GM04504 (cell line): Measurements from ENCODE around the gene KIAA1217.
"Not testable (repeated sequence)": the region's sequence is repeated elsewhere in the genome, so short reads cannot be mapped to it uniquely, and the experiment has no call there.

Experiments used
- DNase-seq: peaks from one replicate; pipeline ENCODE4 v3.0.0-alpha.2; 2012; ENCODE audit warnings: low read depth

Gene KIAA1217

DNA sequence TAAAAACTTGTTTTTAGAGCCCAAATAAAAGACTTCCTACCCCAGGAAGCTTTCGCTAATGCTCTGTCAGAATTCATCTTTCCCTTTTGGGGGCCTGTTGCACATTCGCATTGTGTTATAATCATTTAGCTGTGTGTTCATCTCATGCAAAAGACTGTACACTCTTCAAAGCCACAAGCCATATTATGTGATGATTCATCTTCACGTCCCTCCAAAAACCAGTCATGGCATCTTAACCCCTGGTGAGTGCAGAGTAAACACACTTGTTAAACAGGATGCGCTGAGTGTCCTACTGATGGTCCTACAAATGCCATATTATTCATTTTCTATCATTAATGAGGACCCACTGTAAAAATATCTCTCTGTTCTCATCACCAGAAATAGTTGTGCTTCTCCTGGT, 235.4 kb downstream of the KIAA1217 start:
- DNase-seq: peak; percentile 80

GRCh38 chr10:24445958-24446357, 237.0 kb downstream of the KIAA1217 start:
- not testable (repeated sequence) for DNase-seq

- peak; percentile 90 for DNase-seq
Measured at GRCh38 chr10:24446739-24447138, 237.8 kb downstream of the KIAA1217 start.

DNA sequence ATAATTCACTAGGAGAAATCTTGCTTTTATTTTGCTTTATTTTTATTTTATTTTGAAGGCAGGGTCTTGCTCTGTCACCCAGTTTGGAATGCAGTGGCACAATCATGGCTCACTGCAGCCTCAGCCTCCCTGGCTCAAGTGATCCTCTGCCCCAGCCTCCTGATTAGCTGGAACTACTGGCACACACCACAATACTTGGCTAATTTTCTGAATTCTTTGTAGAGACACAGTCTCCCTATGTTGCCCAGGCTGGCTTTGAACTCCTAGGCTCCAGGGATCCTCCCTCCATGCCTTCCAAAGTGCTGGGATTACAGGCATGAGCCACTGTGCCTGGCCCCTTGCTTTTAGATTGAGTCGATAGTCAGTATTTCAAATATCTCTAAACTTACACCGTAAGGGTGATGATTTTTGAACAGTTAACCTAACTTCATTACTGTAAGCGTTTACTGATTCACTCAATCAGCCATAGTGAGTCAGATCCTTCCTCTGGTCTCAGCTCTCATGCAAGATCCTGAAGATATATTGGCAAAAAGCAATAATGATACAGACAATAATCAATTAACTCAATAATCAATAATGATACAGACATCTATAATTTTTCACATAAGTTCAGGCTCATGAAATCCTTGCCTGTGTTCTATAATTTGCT, 239.5 kb downstream of the KIAA1217 start:
- DNase-seq: no peak

DNA sequence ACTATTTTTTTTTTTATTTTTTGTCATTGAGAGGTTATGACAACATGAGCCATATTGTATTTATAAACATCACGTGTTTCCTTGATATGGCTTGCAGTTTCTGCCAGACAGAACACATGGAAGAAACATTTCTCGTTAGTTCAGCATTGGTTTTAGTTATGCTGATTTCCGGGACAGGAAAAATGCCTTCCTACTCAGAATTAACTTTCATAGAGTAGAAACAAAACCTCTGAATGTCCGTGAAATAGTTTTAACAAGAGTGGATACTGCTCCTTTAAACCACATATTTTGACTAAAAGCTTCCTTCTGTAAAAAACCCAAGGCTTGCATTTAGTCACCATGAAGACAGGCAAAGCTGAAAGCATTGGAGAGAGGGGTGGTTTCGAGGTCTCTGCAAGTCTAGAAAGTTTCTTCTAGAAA, 240.4 kb downstream of the KIAA1217 start:
- DNase-seq: no peak

DNA sequence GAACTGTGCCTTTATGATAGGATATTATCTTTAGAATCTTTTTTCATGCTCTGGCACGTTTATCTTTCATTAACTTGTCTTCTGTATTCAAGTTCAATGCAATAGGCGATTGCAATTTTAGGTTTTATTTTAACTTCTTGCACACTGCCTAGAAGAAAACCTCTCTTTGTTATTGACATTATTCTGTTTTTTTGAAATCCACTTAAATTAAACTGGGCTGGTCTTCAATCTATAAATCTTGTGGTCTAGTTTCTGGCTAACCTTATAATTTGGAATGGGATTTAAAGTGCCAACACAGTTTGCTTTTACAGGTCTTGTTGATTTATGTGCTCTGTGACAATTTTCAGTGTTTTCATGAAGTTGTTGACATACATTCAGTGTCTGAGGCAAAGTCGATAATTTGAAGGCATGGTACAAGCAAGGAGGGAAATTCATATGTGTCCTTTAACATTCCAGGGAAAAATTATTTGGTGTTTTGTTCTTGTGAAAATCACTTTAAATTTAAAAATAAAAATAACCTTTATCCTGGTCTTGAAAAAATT, 240.9 kb downstream of the KIAA1217 start:
- no peak for DNase-seq

- DNase-seq: no peak
Measured at GRCh38 chr10:24451325-24451820, 242.4 kb downstream of the KIAA1217 start.

DNA sequence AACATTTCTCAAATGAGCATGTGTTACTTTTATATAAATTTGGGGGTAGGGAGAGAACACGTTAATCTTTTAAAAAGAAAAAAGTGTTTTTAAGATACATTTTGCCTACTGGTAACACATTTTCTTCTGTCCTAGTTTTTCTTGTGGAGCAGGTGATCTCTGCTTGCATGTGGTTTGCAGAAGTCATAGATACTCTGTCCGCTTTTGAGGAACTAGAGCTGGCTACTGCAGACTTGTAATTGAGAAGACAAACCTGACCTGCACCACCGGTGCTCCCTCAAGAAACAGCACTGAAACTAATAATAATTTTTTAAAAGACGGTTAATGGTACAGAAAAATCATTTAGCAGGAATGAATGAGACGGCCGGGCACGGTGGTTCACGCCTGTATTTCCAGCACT, 243.1 kb downstream of the KIAA1217 start:
- DNase-seq: no peak

DNA sequence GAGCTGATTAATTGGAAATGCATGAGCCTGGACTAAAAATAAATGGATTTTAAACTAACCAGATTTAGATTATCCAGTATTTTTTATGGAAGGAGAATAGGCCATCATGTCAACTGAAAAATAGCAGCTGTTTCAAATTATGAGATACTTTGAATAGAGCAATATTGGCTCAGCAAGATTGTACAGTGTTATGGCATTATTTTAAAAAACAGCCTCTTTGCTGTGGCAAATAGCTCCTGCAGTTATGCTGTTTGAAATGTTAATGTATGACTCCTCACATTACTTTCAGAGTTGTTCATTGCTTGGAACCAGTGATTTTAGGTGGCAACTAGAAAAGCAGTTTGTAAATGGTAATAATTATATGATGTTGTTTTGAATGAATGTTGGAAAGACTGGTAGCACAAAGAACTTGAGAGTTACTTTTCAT, 244.5 kb downstream of the KIAA1217 start:
- peak; percentile 49 for DNase-seq

GRCh38 chr10:24453973-24454372, 245.0 kb downstream of the KIAA1217 start:
- DNase-seq: no peak

DNA sequence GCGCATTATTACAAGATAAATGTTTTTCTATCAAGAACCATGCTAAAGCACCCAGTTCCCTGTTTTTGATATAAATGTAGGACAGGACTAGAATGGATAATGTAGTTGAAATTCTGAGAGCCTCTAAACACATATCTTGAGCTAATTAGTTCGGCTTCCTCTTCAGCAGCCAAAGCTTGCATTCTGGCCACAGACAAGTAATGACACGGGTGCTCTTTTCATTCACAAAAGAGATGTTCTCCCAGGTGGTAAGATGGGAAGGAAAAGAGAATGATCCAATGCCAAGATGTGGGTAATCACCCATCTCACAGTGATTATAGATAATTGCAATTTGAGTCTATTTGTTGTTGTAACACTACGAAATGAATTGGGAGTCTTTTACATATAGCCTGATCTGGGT, 246.5 kb downstream of the KIAA1217 start:
- no peak for DNase-seq

- DNase-seq: peak; percentile 84
Measured at GRCh38 chr10:24456322-24456721, 247.4 kb downstream of the KIAA1217 start.

DNA sequence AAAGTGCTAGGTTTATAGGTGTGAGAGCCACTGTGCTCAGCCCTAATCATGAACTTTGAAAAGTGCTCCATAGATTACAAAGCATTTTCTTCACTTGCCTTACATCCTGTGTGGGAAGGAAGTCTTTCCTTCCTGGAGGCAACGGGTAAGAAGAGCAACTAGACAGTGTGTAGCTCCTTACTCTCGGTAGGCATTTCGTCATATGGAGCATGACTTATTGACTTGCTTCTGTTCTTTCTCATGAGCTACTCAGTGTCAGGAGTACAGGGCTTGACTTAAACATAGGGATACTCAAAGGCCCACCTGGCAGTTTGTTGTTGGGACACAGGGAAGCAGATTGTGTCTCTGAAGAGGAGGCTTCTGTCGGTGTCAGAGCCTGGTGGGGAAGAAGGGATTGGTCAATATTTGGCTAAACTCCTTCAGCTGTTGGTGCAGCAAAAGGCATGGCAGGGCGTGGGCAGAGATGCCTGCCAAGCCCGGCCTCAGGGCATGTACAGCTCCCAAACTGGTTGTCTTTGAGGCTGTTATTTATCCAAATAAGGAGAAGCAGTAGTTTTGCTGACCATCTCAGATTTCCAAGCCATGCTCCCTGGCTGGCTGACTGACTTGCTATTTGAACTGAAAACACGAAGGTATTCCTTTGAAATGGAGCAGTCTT, 248.9 kb downstream of the KIAA1217 start:
- DNase-seq: no peak

DNA sequence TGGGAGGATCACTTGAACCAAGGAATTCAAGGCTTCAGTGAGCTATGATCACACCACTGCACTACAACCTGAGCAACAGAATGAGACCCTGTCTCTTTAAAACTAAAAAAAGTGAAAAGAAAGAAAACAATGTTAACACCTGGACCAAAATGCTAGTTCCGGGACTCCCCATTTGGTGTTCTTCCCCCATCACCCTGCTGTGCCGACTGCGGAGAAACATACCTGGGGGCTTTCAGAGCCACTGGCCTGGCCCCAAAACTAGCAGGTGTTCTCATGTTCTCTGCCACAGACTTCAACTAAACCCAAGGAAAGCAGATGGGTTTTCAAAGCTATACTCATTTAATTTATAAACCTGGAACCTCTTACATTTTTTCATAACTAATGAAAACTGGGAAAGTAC, 250.9 kb downstream of the KIAA1217 start:
- no peak for DNase-seq

DNA sequence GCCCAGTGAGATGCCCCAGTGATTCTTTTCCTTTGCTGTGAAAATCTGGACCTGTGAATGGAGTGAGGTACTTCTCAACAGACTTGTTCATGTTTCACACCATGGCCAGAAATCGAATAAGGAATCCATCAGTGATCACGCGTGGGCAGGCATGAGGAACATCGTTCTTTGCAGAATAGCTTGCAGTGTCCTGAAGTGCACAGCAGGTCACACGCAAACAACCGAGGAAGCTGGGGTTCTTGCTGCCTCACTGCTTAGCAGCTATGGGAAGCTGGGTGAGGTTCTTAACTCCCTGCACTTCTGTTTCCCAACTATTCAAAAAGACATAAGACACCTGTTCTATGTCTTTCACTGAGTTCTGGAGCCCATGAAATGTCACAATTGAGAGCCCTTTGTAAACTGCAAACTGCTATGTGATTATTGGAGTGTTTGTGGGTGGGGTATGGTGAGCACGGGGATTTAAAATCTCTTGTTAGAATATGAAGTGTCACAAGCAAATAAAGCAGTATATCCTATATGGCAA, 253.4 kb downstream of the KIAA1217 start:
- DNase-seq: no peak

- DNase-seq: no peak
Measured at GRCh38 chr10:24462889-24463552, 254.1 kb downstream of the KIAA1217 start.

- DNase-seq: peak; percentile 96
Measured at GRCh38 chr10:24463611-24464426, 254.9 kb downstream of the KIAA1217 start.

GRCh38 chr10:24465124-24465874, 256.4 kb downstream of the KIAA1217 start:
- peak; percentile 85 for DNase-seq

DNA sequence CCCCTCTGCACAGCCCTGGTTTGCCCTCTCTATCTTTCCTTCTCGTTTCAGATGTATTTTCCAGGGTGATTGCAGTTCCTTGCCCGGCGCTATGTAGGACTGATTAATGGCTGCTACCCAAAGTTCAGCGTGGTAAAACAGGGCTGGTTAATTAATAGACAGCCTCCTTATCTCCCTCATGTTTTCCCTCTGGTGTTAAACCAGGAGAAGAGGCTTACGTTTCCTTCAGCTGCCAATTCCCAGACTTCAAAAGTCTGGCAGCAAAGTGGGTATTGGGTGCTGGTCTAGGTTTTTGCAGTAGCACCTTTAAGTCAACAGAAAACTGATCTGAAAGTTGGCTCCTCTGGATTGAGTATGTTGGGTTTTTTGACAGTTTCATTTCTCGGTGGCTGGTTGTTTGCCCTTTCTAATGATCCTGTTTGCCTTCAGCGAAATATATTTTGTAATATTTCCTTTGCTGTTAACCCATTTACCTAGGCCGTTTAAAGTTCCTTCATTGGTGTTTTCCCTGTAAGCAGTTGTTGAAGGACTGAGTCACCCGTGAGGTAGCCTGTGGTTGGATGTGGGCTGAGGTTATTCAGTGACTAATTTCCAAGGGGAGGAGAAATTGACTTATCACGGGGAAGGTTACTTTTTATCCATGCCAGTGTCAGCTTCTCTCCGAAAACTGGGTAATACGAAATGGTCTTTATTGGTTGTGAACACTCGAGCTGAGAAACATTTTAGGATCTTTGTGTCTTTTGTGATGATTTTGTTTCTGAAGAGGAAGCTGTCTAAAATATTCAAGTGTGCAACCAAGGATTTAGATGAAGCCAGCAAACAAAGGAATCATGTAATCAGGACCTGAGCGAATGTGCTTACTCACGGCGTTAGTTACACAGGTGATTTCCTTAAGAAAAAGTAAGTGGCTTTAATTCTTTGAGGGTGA, 257.2 kb downstream of the KIAA1217 start:
- peak; percentile 71 for DNase-seq

DNA sequence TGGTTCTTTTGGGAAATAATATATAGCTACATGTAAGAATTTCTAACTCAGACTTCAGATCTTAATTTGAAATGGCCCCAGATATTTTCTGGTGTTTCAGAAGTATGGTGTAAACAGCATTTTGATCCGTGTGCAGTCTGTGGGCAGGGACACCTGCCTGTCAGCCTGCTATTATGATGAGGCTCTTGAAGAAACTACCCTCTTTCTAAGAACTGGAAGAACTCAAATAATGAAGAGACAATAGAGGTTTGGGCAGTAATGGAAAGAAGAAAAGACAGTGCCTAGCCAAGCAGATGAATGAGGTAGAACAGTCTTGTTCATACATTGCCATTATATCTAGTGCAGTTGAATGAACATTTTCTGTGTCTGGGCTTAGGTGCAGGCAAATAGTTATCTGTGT, 258.2 kb downstream of the KIAA1217 start:
- no peak for DNase-seq
